Large intestine (tissue), 3 donors: ENCODE measurements around the gene CFL1. TPM values are rescaled to one million over a fixed set of nuclear protein-coding genes. Genes with fewer than 3 reads are reported as not detected.

Source experiments
- DNase-seq, 2 donors: peaks; one replicate each; pipeline versions ENCODE4 v3.0.0 to v3.0.0-alpha.2; 2013
- H3K27ac ChIP-seq: one replicate; pipeline ENCODE4 v1.5.1; 2013; ENCODE audit warnings: low read length
- H3K27me3 ChIP-seq: 2 replicates; pipeline ENCODE4 v1.6.1; 2013; ENCODE audit warnings: low read length; ENCODE audit not compliant: control insufficient read depth, insufficient read depth
- H3K36me3 ChIP-seq: 2 replicates; pipeline ENCODE4 v1.6.1; 2013; ENCODE audit warnings: low read length; ENCODE audit not compliant: control insufficient read depth, insufficient read depth
- H3K4me1 ChIP-seq: one replicate; pipeline ENCODE4 v1.6.1; 2013; ENCODE audit warnings: low read length; ENCODE audit not compliant: control insufficient read depth, insufficient read depth
- H3K4me3 ChIP-seq: one replicate; pipeline ENCODE4 v1.5.1; 2013; ENCODE audit warnings: low read length
- H3K9me3 ChIP-seq: one replicate; pipeline ENCODE4 v1.6.1; 2013; ENCODE audit warnings: mild to moderate bottlenecking, low read depth, low read length, moderate library complexity; ENCODE audit not compliant: control insufficient read depth
- WGBS: methylation state at CpG from one replicate; pipeline ENCODE4 v1.1.5; 2013; ENCODE audit warnings: low lambda C conversion rate; ENCODE audit not compliant: insufficient coverage; 5-methylcytosine and 5-hydroxymethylcytosine counted together
- polyA plus RNA-seq: library from polyadenylated mRNA; unstranded; fragments of 120-200 nt; gene quantifications from one replicate; pipeline ENCODE4 v1.2.1, GENCODE V29; 2013

The CFL1 gene
- polyA plus RNA-seq, 1 donor, result 933 TPM

DNA sequence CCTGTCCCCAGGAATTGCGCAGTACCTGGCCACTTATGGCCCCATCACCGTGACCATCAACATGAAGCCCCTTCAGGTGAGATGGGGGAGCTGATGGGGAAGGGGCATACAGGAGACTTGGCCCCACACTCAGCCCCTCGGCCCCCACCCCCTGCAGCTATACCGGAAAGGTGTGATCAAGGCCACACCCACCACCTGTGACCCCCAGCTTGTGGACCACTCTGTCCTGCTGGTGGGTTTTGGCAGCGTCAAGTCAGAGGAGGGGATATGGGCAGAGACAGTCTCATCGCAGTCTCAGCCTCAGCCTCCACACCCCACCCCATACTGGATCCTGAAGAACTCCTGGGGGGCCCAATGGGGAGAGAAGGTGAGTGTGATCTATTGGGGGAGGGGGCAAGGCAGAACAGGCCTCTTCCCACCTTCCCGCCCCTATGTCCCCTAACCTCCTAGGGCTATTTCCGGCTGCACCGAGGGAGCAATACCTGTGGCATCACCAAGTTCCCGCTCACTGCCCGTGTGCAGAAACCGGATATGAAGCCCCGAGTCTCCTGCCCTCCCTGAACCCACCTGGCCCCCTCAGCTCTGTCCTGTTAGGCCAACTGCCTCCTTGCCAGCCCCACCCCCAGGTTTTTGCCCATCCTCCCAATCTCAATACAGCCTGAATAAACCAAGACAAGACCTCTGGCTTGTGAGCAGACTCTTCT lies 25.2 kb upstream of the CFL1 start:
- Histone ChIP-seq H3K27ac (no peak overlapping the region), H3K9me3 (no peaks in the 10 kb centered on the region), H3K36me3 (peaks cover 42% of the 10 kb centered on the region), H3K4me3 (no peak overlapping the region), H3K27me3 (no peaks in the 10 kb centered on the region), H3K4me1 (peaks cover 31% of the 10 kb centered on the region)
- no peak for DNase-seq
- WGBS, result no CpG with 5 or more reads among the region's 13 CpGs

DNA sequence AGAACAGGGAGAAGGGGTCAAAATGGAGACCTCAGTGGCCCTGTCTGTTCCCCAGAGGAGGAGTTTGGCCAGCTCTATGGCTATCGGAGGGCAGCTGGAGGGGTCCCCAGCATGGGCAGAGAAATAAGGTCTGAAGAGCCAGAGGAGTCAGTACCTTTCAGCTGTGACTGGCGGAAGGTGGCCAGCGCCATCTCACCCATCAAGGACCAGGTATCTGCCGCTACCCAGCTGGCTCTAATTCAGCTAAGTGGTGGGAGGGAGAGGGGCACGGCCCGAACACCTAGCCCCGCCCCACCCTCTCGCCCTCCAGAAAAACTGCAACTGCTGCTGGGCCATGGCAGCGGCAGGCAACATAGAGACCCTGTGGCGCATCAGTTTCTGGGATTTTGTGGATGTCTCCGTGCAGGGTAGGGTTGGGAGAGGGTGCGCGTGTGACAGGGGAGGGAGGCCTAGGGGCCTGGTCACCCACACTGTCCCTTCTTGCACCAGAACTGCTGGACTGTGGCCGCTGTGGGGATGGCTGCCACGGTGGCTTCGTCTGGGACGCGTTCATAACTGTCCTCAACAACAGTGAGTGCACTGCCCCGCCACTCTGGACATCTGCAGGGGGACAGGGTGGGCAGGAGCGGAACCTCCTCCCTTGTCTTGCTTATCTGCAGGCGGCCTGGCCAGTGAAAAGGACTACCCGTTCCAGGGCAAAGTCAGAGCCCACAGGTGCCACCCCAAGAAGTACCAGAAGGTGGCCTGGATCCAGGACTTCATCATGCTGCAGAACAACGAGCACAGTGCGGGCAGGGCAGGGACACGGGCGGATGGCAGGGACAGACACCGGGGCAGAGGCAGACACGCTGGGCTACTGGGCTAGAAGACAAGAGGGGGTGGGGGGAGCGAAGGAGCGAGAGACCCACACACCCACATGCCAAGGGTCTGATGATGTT lies 24.4 kb upstream of the CFL1 start:
- no CpG with 5 or more reads among the region's 30 CpGs for WGBS
- H3K27ac ChIP-seq, result no peak overlapping the region
- H3K4me1 ChIP-seq, result peaks cover 28% of the 10 kb centered on the region
- no peaks in the 10 kb centered on the region for H3K27me3 ChIP-seq
- no peaks in the 10 kb centered on the region for H3K9me3 ChIP-seq
- H3K36me3 ChIP-seq, result peaks cover 42% of the 10 kb centered on the region
- no peak for DNase-seq
- H3K4me3 ChIP-seq, result no peak overlapping the region

DNA sequence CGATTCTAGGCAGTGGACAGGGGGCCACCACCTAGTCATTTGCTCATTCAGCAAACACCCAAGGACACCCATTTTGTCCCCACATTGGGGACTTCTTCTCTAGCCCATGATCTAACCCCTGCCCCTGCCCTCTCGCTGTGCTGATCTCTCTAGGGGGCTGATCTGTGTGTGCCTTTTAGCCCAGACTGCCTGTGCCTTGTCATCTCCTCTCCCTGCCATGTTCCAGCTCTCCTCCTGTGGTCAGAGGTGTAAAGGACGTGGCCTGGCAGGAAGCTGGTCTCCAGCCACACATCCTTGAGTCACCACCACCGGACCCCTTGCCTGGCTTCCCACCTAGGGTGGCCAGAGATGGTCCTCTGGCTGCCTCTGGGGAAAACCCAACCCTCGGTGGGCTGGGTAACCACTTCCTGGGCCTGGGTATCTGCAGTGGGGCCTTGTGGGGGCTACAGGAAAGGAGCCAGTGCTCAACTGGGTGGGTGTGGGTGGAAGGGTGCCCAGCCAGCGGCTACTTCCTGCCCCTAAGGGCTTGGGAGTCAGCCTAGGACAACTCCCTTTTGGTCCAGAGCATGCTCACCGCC lies 23.0 kb upstream of the CFL1 start:
- H3K4me1 ChIP-seq, result peaks cover 16% of the 10 kb centered on the region
- H3K9me3 ChIP-seq, result no peaks in the 10 kb centered on the region
- no peak for DNase-seq
- H3K27ac ChIP-seq, result no peak overlapping the region
- peaks cover 36% of the 10 kb centered on the region for H3K36me3 ChIP-seq
- no peak overlapping the region for H3K4me3 ChIP-seq
- no peaks in the 10 kb centered on the region for H3K27me3 ChIP-seq
- WGBS, result no CpG with 5 or more reads among the region's 7 CpGs

DNA sequence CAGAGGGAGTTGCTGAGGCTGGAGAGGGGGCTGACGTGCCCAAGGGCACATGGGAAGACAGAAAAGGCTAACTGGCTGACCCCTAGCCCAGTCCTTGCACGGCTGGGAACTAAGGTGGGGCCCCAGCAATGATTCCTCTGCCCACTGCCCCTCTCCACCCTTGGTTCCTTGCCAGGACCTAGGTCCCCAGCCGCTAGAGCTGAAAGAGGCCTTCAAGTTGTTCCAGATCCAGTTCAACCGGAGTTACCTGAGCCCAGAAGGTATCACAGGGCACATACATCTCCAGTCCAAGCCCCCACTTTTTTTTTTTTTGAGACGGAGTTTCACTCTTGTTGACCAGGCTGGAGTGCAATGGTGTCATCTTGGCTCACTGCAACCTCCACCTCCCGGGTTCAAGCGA lies 22.0 kb upstream of the CFL1 start:
- no peak for DNase-seq
- no peaks in the 10 kb centered on the region for H3K27me3 ChIP-seq
- no peak overlapping the region for H3K4me3 ChIP-seq
- WGBS, result no CpG with 5 or more reads among the region's 7 CpGs
- peaks cover 9% of the 10 kb centered on the region for H3K4me1 ChIP-seq
- H3K36me3 ChIP-seq, result peaks cover 27% of the 10 kb centered on the region
- H3K9me3 ChIP-seq, result no peaks in the 10 kb centered on the region
- no peak overlapping the region for H3K27ac ChIP-seq

DNA sequence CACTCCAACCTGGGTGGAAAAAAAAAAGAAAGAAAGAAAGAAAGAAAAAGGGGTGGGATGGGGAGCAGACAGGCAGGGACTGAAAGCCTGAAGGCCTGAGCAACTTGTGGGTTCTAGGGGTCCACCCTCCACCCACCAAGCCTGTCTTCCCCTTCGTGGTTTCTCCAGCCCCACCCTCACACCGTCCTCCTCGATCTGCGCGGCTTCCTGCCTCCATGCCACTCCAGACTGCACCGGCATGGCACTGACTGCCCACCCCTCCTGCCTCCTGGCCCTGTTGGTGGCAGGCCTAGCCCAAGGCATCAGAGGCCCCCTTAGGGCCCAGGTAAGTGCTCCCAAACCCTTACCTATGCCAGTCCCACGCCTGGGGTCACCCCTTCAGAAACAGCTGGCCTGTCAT lies 21.6 kb upstream of the CFL1 start, which contains the start of gene CTSW:
Gene CTSW (plus strand): TSS at position 221 of the 400 bp plus-strand sequence. CDS start 18 bp downstream, at position 239.
- H3K27me3 ChIP-seq, result no peaks in the 10 kb centered on the region
- peaks cover 26% of the 10 kb centered on the region for H3K36me3 ChIP-seq
- H3K9me3 ChIP-seq, result no peaks in the 10 kb centered on the region
- DNase-seq, result no peak
- H3K4me3 ChIP-seq, result no peak within 1 kb of the TSS
- peaks cover 5% of the 10 kb centered on the region for H3K4me1 ChIP-seq
- no CpG with 5 or more reads among the region's 7 CpGs for WGBS
- no peak within 1 kb of the TSS for H3K27ac ChIP-seq

DNA sequence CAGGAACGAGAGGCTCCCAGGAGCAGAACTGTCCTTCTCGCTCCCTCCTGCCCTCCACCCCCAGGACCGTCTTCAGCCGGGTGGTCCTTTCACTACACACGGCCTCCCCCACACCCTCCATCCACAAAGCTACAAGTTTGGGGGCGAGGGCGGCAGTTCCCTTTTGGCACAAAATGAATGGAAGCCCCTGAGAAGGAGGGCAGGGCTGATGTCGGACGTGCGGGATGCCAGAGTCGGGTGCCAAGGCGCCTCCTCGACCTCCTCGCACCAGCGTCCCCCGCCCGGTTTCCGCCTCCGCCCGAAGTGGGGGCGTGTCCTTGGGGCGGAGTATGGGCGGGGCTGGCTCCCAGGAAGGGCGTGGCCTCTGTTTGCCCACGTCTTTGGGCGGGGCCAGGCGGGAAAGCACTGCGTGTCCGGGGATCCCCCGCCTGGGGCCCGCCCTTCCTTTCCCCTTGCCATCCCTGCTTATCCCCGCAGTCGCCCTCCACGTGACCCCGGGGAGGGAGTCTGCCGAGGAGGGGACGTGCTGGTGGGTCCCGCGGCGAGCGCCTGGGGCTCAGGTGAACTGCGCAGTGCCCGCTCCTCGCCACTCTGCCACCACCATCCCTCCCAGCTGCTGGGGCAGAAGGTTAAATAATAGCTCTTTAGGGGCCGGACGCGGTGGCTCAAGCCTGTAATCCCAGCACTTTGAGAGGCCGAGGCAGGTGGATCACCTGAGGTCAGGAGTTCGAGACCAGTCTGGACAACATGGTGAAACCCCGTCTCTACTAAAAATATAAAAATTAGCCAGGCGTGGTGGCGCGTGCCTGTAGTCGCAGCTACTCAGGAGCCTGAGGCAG lies 15.6 kb upstream of the CFL1 start:
- DNase-seq, result peak; percentile 95
- peaks cover 10% of the 10 kb centered on the region for H3K27me3 ChIP-seq
- peak overlapping the region; percentile 54 for H3K4me3 ChIP-seq
- peaks cover 13% of the 10 kb centered on the region for H3K4me1 ChIP-seq
- peak overlapping the region; percentile 59 for H3K27ac ChIP-seq
- WGBS, result 0% methylated on average over 4 of the region's 54 CpGs
- no peaks in the 10 kb centered on the region for H3K9me3 ChIP-seq
- H3K36me3 ChIP-seq, result peaks cover under 1% of the 10 kb centered on the region

DNA sequence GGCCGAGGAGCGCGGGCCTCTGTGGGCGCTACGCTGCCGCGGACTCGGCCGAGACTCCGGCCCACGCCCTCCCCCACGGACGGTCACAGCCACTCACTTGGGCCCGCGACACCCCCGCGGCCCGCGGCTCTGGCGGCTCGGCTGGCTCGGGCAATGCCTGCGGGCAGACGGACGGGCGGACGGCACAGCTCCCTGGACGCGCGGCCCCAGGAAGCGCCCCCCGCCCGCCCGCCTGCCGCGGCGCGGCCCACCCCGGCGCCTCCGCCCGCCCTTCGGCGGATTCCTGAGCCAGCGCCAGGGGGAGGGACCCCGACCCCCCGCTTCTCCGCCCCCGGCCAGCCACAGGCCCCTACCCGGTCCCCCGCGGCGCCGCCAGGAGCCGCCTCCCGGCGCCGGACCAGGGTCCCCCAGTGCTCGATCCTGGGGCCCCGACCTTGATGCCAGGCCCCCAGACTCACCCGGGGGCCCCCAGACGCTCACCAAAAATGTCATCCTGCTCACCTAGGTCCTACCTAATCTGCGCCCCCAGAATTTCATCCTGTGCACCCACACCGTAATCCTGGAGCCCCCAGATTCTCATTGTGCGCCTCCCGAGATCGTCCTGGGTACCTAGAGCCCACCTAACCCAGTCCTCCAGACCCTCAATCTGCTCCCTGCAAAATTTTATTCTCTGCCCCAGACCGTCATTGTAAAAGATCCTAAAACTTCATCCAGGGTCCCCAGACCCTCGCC lies 14.8 kb upstream of the CFL1 start, which contains the start of gene EFEMP2:
Gene EFEMP2 (minus strand): TSS at position 215 of the 732 bp plus-strand sequence. CDS start 446 bp downstream, outside the sequence.
- DNase-seq, result peak in 1 of 2 donors; percentile 45
- H3K9me3 ChIP-seq, result no peaks in the 10 kb centered on the region

DNA sequence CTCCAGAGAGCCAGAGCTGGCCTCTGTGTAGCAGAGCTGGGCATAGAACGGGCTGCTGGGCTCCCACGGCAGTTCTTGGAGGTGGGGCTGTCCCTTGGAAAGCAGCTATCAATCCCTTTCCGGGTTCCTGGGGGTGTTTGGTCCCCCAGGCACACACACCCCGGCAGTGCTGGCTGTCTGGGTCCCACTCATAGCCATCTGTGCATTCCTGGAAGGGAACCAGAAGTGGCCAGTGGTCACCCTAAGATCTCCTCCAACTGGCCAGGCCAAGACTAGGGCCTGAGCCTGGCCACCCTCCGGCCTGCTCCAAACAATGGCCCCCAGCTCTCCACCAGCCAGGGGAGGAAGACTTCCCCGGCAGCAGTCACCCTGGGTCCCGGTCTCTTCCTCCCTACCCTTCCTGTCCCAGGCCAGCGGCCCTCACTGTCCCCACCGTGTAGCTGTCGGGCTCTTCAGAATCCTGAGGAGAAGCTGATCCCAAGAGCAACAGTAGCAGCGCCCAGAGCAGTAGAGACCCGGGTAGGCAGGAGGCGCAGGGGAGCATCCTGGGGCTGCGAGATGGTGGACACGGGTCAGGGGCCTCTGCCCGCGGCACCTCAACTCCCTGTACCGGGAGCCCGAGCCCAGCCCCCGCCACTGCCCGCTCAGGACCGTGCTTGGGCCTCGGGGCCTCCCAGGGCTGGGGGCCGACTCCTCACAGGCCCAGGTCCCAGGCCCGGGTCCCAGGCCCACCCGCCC lies 14.0 kb upstream of the CFL1 start:
- Histone ChIP-seq H3K27me3 (peaks cover 10% of the 10 kb centered on the region), H3K9me3 (no peaks in the 10 kb centered on the region), H3K4me3 (peak overlapping the region; percentile 41), H3K4me1 (peaks cover 13% of the 10 kb centered on the region), H3K36me3 (peaks cover 15% of the 10 kb centered on the region), H3K27ac (peak overlapping the region; percentile 56)
- DNase-seq, result no peak
- no CpG with 5 or more reads among the region's 26 CpGs for WGBS

More for the DNA sequence above, 14.8 kb upstream of the CFL1 start, which contains the start of gene EFEMP2:
- no CpG with 5 or more reads among the region's 69 CpGs for WGBS
- peaks cover 13% of the 10 kb centered on the region for H3K4me1 ChIP-seq
- peaks cover 9% of the 10 kb centered on the region for H3K36me3 ChIP-seq
- H3K27me3 ChIP-seq, result peaks cover 10% of the 10 kb centered on the region
- H3K27ac ChIP-seq, result peak within 1 kb of the TSS; percentile 59
- peak within 1 kb of the TSS; percentile 54 for H3K4me3 ChIP-seq
